H9 (cell line): Measurements from ENCODE around the gene CD46. TPM values are rescaled to one million over a fixed set of nuclear protein-coding genes. Genes with fewer than 3 reads are reported as not detected.
A peak's percentile ranks its signal among the peaks of the same experiment; 100 is the strongest.

Experiments used
- DNase-seq: peaks from one replicate; pipeline ENCODE4 v3.0.0-alpha.2; 2017
- H2AFZ ChIP-seq: one replicate; pipeline ENCODE4 v1.6.1; 2013; ENCODE audit warnings: mild to moderate bottlenecking, low read length, control low read depth, moderate library complexity
- H2AK5ac ChIP-seq: 2 replicates; pipeline ENCODE4 v1.6.1; 2013; ENCODE audit warnings: low read length, control low read depth, mixed read lengths; ENCODE audit not compliant: insufficient read length
- H2BK120ac ChIP-seq: one replicate; pipeline ENCODE4 v1.6.1; 2013; ENCODE audit warnings: low read depth, mild to moderate bottlenecking, low read length, control low read depth, inconsistent platforms; ENCODE audit not compliant: poor library complexity, severe bottlenecking
- H2BK12ac ChIP-seq: 2 replicates; pipeline ENCODE4 v1.6.1; 2013; ENCODE audit warnings: low read length, control low read depth, mixed read lengths, low read depth; ENCODE audit not compliant: insufficient read length
- H2BK15ac ChIP-seq: 2 replicates; pipeline ENCODE4 v1.6.1; 2013; ENCODE audit warnings: low read depth, low read length, control low read depth
- H2BK20ac ChIP-seq: one replicate; pipeline ENCODE4 v1.6.1; 2013; ENCODE audit warnings: low read depth, mild to moderate bottlenecking, low read length, control low read depth, inconsistent platforms; ENCODE audit not compliant: poor library complexity, severe bottlenecking
- H2BK5ac ChIP-seq: 2 replicates; pipeline ENCODE4 v1.6.1; 2013; ENCODE audit warnings: low read length, control low read depth, mixed read lengths; ENCODE audit not compliant: insufficient read length
- H3K14ac ChIP-seq: 2 replicates; pipeline ENCODE4 v1.6.1; 2013; ENCODE audit warnings: low read length, control low read depth; ENCODE audit not compliant: insufficient read depth
- H3K18ac ChIP-seq: 2 replicates; pipeline ENCODE4 v1.6.1; 2013; ENCODE audit warnings: low read depth, mild to moderate bottlenecking, mixed read lengths, low read length, control low read depth; ENCODE audit not compliant: insufficient read length
- H3K23ac ChIP-seq: 2 replicates; pipeline ENCODE4 v1.6.1; 2013; ENCODE audit warnings: low read length, control low read depth, mixed read lengths, low read depth; ENCODE audit not compliant: insufficient read length
- H3K23me2 ChIP-seq: 2 replicates; pipeline ENCODE4 v1.6.1; 2013; ENCODE audit warnings: low read depth, mild to moderate bottlenecking, mixed read lengths, low read length, control low read depth; ENCODE audit not compliant: insufficient read length, poor library complexity, severe bottlenecking
- H3K27ac ChIP-seq: 2 replicates; pipeline ENCODE4 v1.5.1; 2013; ENCODE audit warnings: low read length, control low read depth, mixed read lengths, low read depth; ENCODE audit not compliant: insufficient read length
- H3K27me3 ChIP-seq: 2 replicates; pipeline ENCODE4 v1.6.1; 2013; ENCODE audit warnings: low read length, control low read depth, inconsistent platforms; ENCODE audit not compliant: insufficient read depth
- H3K4ac ChIP-seq: 2 replicates; pipeline ENCODE4 v1.6.1; 2013; ENCODE audit warnings: low read depth, mild to moderate bottlenecking, control low read depth, inconsistent platforms, low read length, moderate library complexity
- H3K4me1 ChIP-seq: 2 replicates; pipeline ENCODE4 v1.6.1; 2013; ENCODE audit warnings: low read length, control low read depth, inconsistent platforms; ENCODE audit not compliant: insufficient read depth
- H3K4me2 ChIP-seq: 2 replicates; pipeline ENCODE4 v1.6.1; 2013; ENCODE audit warnings: low read length, control low read depth, mixed read lengths; ENCODE audit not compliant: insufficient read length, insufficient read depth
- H3K56ac ChIP-seq: 2 replicates; pipeline ENCODE4 v1.6.1; 2013; ENCODE audit warnings: low read depth, mild to moderate bottlenecking, mixed read lengths, low read length, control low read depth; ENCODE audit not compliant: insufficient read length
- H3K79me1 ChIP-seq: 2 replicates; pipeline ENCODE4 v1.6.1; 2013; ENCODE audit warnings: low read depth, mild to moderate bottlenecking, moderate library complexity, low read length, control low read depth, inconsistent platforms; ENCODE audit not compliant: insufficient read depth, poor library complexity, severe bottlenecking
- H3K79me2 ChIP-seq: 2 replicates; pipeline ENCODE4 v1.6.1; 2013; ENCODE audit warnings: low read length, control low read depth, inconsistent platforms; ENCODE audit not compliant: insufficient read depth
- H3K9ac ChIP-seq: 2 replicates; pipeline ENCODE4 v1.6.1; 2013; ENCODE audit warnings: low read length, control low read depth, mixed read lengths; ENCODE audit not compliant: insufficient read length; ENCODE audit errors: extremely low read depth
- H3K9me3 ChIP-seq: one replicate; pipeline ENCODE4 v1.6.1; 2013; ENCODE audit warnings: low read depth, low read length, inconsistent platforms; ENCODE audit not compliant: control insufficient read depth
- H3T11ph ChIP-seq: one replicate; pipeline ENCODE4 v1.6.1; 2013; ENCODE audit warnings: mild to moderate bottlenecking, low read length, control low read depth, inconsistent platforms
- H4K20me1 ChIP-seq: one replicate; pipeline ENCODE4 v1.6.1; 2013; ENCODE audit not compliant: control insufficient read depth, insufficient read length, insufficient read depth
- H4K5ac ChIP-seq: 2 replicates; pipeline ENCODE4 v1.6.1; 2013; ENCODE audit warnings: low read depth, mild to moderate bottlenecking, mixed read lengths, low read length, control low read depth; ENCODE audit not compliant: insufficient read length
- H4K8ac ChIP-seq: replicated peaks from 2 replicates; pipeline ENCODE4 v1.6.1; 2013; ENCODE audit warnings: low read length, control low read depth, mixed read lengths, low read depth; ENCODE audit not compliant: insufficient read length
- H4K91ac ChIP-seq: 2 replicates; pipeline ENCODE4 v1.6.1; 2013; ENCODE audit warnings: low read depth, mild to moderate bottlenecking, moderate library complexity, mixed read lengths, low read length, control low read depth; ENCODE audit not compliant: insufficient read length
- H3K27ac Mint-ChIP-seq, 3 experiments: 2 replicates in 2 of 3; 3 replicates in 1 of 3; pipeline ENCODE4 v1.8.0; 2020 to 2021; ENCODE audit warnings: mixed read lengths in 3 of 3, mild to moderate bottlenecking in 1 of 3, moderate library complexity in 1 of 3
- H3K27me3 Mint-ChIP-seq: 2 replicates; pipeline ENCODE4 v1.8.0; 2021; ENCODE audit warnings: low read depth, mild to moderate bottlenecking, moderate library complexity, mixed read lengths
- H3K36me3 Mint-ChIP-seq, 3 experiments: 2 replicates in 2 of 3; 3 replicates in 1 of 3; pipeline ENCODE4 v1.8.0; 2020 to 2021; ENCODE audit warnings: low read depth in 3 of 3, mixed read lengths in 3 of 3; ENCODE audit not compliant: insufficient read depth in 1 of 3
- H3K4me1 Mint-ChIP-seq, 2 experiments: 2 replicates each; pipeline ENCODE4 v1.8.0; 2020; ENCODE audit warnings: mixed read lengths in 2 of 2
- H3K4me3 Mint-ChIP-seq, 2 experiments: 2 replicates in 1 of 2; 3 replicates in 1 of 2; pipeline ENCODE4 v1.8.0; 2020 to 2021; ENCODE audit warnings: mild to moderate bottlenecking in 2 of 2, mixed read lengths in 2 of 2, moderate library complexity in 1 of 2
- H3K9me3 Mint-ChIP-seq, 2 experiments: 2 replicates in 1 of 2; 3 replicates in 1 of 2; pipeline ENCODE4 v1.8.0; 2020; ENCODE audit warnings: mild to moderate bottlenecking in 2 of 2, mixed read lengths in 2 of 2, moderate library complexity in 1 of 2
- CTCF ChIP-seq: fragments of 200-600 bp; sonication (generic); conservative IDR thresholded peaks from 3 replicates; pipeline ENCODE4 v1.8.0; 2021; ENCODE audit warnings: antibody characterized with exemption, mild to moderate bottlenecking
- whole genome bisulfite sequencing: extraction: QIAGEN DNeasy Blood & Tissue Kit; methylation state at CpG from one replicate; pipeline ENCODE4 v1.1.7; 2013; ENCODE audit warnings: missing lambda C conversion rate, low lambda C conversion rate, mixed read lengths; ENCODE audit not compliant: insufficient read length; ENCODE audit errors: extremely low coverage; 5-methylcytosine and 5-hydroxymethylcytosine counted together
- total RNA-seq: library from RNA; stranded (reverse); gene quantifications from 2 replicates; pipeline ENCODE4 v1.2.1, GENCODE V29; 2021

Gene CD46
- total RNA-seq, 1 experiment from 2014 or later: 89.2 TPM

- Mint-ChIP-seq H3K4me3 (no peak overlapping the region), H3K4me1 (no peaks in the 10 kb centered on the region), H3K36me3 (peaks cover 84 to 92% (median 90%) of the 10 kb centered on the region in 3 experiments), H3K9me3 (peaks cover 3 to 6% of the 10 kb centered on the region in 2 experiments; a peak in 3 of 5 replicates), H3K27ac (peak overlapping the region in 1 of 3 experiments; percentile 85; a peak in 1 of 7 replicates), H3K27me3 (no peaks in the 10 kb centered on the region)
- Histone ChIP-seq H3K27me3 (no peaks in the 10 kb centered on the region), H3K23ac (no peak overlapping the region), H3K14ac (no peak overlapping the region), H3K4me1 (no peaks in the 10 kb centered on the region), H3K9me3 (no peaks in the 10 kb centered on the region), H2BK20ac (no peak overlapping the region), H2BK15ac (no peak overlapping the region), H4K91ac (no peak overlapping the region), H2BK12ac (no peak overlapping the region), H3T11ph (no peak overlapping the region), H4K5ac (no peak overlapping the region), H3K9ac (no peak overlapping the region), H2BK5ac (no peak overlapping the region), H2AK5ac (no peak overlapping the region), H2BK120ac (no peak overlapping the region), H2AFZ (no peak overlapping the region), H3K4ac (no peak overlapping the region), H4K20me1 (no peaks in the 10 kb centered on the region), H3K23me2 (no peaks in the 10 kb centered on the region), H3K4me2 (no peak overlapping the region), H3K18ac (no peak overlapping the region), H4K8ac (no peak overlapping the region), H3K79me2 (peaks cover 4% of the 10 kb centered on the region; the same call in 1 of the 2 replicates), H3K27ac (no peak overlapping the region), H3K79me1 (peaks cover 5% of the 10 kb centered on the region), H3K56ac (no peak overlapping the region)
- DNase-seq: no peak
- WGBS: no CpG with 5 or more reads among the region's 13 CpGs
- TF ChIP-seq CTCF: no peak
These were observed 10.8 kb downstream of the CD46 start for GRCh38 chr1:207762622-207763021.
